ENCODE measurements around the gene PSMB5. TPM values are rescaled to one million over a fixed set of nuclear protein-coding genes. Genes with fewer than 3 reads are reported as not detected.

The PSMB5 gene
- total RNA-seq, 4 donors from 2014 or later = 59.7 to 167 (median 135) TPM

GRCh38 chr14:23023795-23024152, 10.9 kb downstream of the PSMB5 start:
- no peaks in the 10 kb centered on the region for H3K9me3 ChIP-seq
- peaks cover 34% of the 10 kb centered on the region for H3K36me3 ChIP-seq
- no peak overlapping the region for H3K4me3 ChIP-seq
- no peak for DNase-seq (ENCODE audit: low spot score in 2 of 2)
- no peak overlapping the region for H3K27ac ChIP-seq
- TF ChIP-seq POLR2AphosphoS5 (IDR thresholded peaks at IDR 0.05) (no peak), POLR2A (IDR thresholded peaks at IDR 0.05) (no peak), CTCF (IDR thresholded peaks at IDR 0.05) (no peak), EP300 (IDR thresholded peaks at IDR 0.05) (no peak)
- H3K4me1 ChIP-seq = peaks cover 1% of the 10 kb centered on the region
- H3K27me3 ChIP-seq = no peaks in the 10 kb centered on the region
- WGBS = 96% methylated on average over 2 of the region's 2 CpGs

DNA sequence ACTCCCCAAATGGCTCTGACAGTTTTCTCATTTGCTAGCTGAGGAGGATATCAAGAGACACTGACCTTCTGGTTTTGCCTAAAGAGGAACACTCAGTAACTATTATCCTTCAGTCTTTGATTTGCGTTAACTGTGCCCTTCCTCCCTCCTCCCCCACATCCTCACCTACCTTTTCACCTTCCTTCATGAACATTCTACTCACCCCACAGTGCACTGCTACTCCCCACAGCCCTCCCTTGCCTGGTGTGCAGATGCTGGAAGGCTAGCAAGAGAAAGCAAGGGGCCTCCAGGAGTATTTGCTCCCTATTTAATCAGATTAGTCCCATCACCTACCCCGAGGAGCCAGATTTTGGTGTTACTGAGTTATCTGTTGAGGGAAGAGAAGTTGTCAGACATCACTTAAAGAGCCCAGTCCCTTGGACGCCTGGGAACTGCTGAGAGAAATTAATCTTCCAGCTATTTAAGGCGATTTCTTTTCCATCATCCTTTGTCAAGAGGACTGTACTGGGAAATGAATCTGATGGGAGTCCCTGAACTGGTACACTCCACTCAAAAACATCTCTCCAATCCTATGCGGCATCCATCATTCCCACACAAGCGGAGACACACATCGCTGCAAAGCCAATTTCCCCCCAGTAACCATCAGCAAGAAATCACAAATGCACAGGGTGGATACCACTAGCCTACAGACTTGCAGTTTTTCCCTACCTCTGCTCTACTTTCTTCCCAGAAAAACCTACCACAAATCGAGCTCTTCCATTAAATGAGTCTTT, 11.5 kb downstream of the PSMB5 start:
- no peak for DNase-seq (ENCODE audit: low spot score in 2 of 2)
- Histone ChIP-seq H3K4me3 (no peak overlapping the region), H3K4me1 (no peaks in the 10 kb centered on the region), H3K36me3 (peaks cover 29% of the 10 kb centered on the region), H3K27ac (no peak overlapping the region), H3K9me3 (no peaks in the 10 kb centered on the region), H3K27me3 (no peaks in the 10 kb centered on the region)
- WGBS = 78% methylated on average over 8 of the region's 8 CpGs
- no peak for TF ChIP-seq POLR2A (IDR thresholded peaks at IDR 0.05)
- TF ChIP-seq POLR2AphosphoS5 (IDR thresholded peaks at IDR 0.05) = no peak
- no peak for TF ChIP-seq CTCF (IDR thresholded peaks at IDR 0.05)
- TF ChIP-seq EP300 (IDR thresholded peaks at IDR 0.05) = no peak

DNA sequence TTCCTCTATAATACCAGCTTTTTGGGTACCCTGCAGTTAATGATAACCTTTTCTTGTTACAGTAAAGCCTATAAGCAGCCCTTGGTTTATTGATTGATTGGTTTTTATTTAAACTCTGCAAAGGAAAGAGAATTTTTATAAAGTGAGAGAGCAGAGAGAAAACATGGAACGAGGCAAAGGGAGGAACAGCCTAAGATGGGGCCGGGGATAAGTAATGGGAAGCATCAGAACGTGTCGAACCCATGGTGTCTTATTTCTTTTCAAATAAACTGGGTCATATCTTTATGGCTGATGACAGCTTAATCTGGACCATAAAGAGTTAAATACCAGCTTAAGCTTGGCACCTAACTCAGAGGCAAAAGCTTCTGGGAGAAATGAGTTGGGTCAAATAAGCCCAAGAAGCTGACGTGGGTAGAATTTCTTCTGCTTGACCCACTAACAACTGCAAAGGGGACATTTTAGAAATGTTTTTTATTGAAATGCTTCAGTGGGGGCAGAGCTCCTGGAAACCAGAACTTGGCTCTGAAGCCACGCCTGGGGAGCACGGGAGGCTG, 12.7 kb downstream of the PSMB5 start:
- Histone ChIP-seq H3K4me1 (no peaks in the 10 kb centered on the region), H3K27me3 (no peaks in the 10 kb centered on the region), H3K9me3 (no peaks in the 10 kb centered on the region), H3K36me3 (peaks cover 19% of the 10 kb centered on the region), H3K27ac (no peak overlapping the region), H3K4me3 (no peak overlapping the region)
- WGBS = 57% methylated on average over 7 of the region's 7 CpGs
- no peak for DNase-seq (ENCODE audit: low spot score in 2 of 2)
- TF ChIP-seq POLR2AphosphoS5 (IDR thresholded peaks at IDR 0.05) (no peak), EP300 (IDR thresholded peaks at IDR 0.05) (no peak), CTCF (IDR thresholded peaks at IDR 0.05) (no peak), POLR2A (IDR thresholded peaks at IDR 0.05) (no peak)

DNA sequence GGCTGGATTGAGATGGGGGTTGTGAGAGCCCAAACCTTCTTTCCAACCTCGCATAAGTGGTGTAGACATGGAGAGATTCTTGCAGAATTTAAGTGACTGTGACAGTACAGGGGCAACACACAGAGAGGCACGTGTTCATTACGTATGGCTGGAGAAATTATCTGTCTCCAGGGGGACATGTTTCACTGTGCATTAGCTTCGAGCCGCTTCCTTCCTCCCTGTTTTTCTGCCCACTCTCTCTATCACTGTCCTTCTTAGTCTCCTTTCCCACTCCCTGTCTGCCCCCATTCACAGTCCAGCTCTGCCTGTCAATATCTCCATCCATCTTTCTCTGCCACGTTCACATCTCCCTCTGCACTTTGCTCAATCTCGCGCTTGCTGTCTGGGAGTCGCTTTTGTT, 13.3 kb downstream of the PSMB5 start:
- Histone ChIP-seq H3K4me3 (no peak overlapping the region), H3K4me1 (no peaks in the 10 kb centered on the region), H3K9me3 (no peaks in the 10 kb centered on the region), H3K27me3 (no peaks in the 10 kb centered on the region), H3K27ac (no peak overlapping the region), H3K36me3 (peaks cover 14% of the 10 kb centered on the region)
- 65% methylated on average over 9 of the region's 9 CpGs for WGBS
- no peak for DNase-seq (ENCODE audit: low spot score in 2 of 2)
- TF ChIP-seq POLR2AphosphoS5 (IDR thresholded peaks at IDR 0.05) = no peak
- TF ChIP-seq EP300 (IDR thresholded peaks at IDR 0.05) = no peak
- no peak for TF ChIP-seq CTCF (IDR thresholded peaks at IDR 0.05)
- no peak for TF ChIP-seq POLR2A (IDR thresholded peaks at IDR 0.05)
